ENCODE results near the gene GHR.

- TF ChIP-seq MYC (IDR thresholded peaks at IDR 0.05; ENCODE audit: low read depth, low read length) = no peak
- no peak for TF ChIP-seq CTCF (IDR thresholded peaks at IDR 0.05; ENCODE audit: extremely low read depth in 1 of 2, insufficient read depth in 1 of 2, low read depth in 1 of 2, low read length in 2 of 2)
- no peak for TF ChIP-seq POLR2A (IDR thresholded peaks at IDR 0.05; ENCODE audit: low read depth, low read length)
- no peak for TF ChIP-seq POLR2AphosphoS5 (IDR thresholded peaks at IDR 0.05; ENCODE audit: insufficient read depth, low read depth, low read length)
Observed at GRCh38 chr5:42494414-42494813, 71.2 kb downstream of the GHR start.
